Karpas-422 (cell line): ENCODE results near the gene NFAT5. TPM values are rescaled to one million over a fixed set of nuclear protein-coding genes. Genes with fewer than 3 reads are reported as not detected.

Experiments used
- DNase-seq: peaks from one replicate; pipeline ENCODE4 v3.0.0-alpha.2; 2015
- H2AFZ ChIP-seq: fragments of 200-600 bp; sonication (generic); 2 replicates; pipeline ENCODE4 v1.6.1; 2014; ENCODE audit warnings: antibody characterized with exemption, low read length, mixed read lengths
- H3K27ac ChIP-seq: fragments of 200-600 bp; sonication (generic); 2 replicates; pipeline ENCODE4 v1.5.1; 2014; ENCODE audit warnings: mild to moderate bottlenecking, low read length, moderate library complexity
- H3K27me3 ChIP-seq: fragments of 200-600 bp; sonication (generic); 2 replicates; pipeline ENCODE4 v1.6.1; 2014; ENCODE audit warnings: low read length, mixed read lengths
- H3K36me3 ChIP-seq: fragments of 200-600 bp; sonication (generic); 2 replicates; pipeline ENCODE4 v1.6.1; 2014; ENCODE audit warnings: low read length, mixed read lengths; ENCODE audit not compliant: insufficient read depth
- H3K4me1 ChIP-seq: fragments of 200-600 bp; sonication (generic); 2 replicates; pipeline ENCODE4 v1.6.1; 2014; ENCODE audit warnings: mild to moderate bottlenecking, low read length, mixed read lengths
- H3K4me2 ChIP-seq: fragments of 200-600 bp; sonication (generic); 2 replicates; pipeline ENCODE4 v1.6.1; 2014; ENCODE audit warnings: low read length, low read depth, mild to moderate bottlenecking; ENCODE audit not compliant: poor library complexity, severe bottlenecking
- H3K4me3 ChIP-seq: fragments of 200-600 bp; sonication (generic); 2 replicates; pipeline ENCODE4 v1.5.1; 2014; ENCODE audit warnings: mild to moderate bottlenecking, antibody characterized with exemption, low read length, mixed read lengths
- H3K79me2 ChIP-seq: fragments of 200-600 bp; sonication (generic); 2 replicates; pipeline ENCODE4 v1.6.1; 2014; ENCODE audit warnings: mild to moderate bottlenecking, low read length, mixed read lengths
- H3K9ac ChIP-seq: fragments of 200-600 bp; sonication (generic); 2 replicates; pipeline ENCODE4 v1.6.0; 2014; ENCODE audit warnings: low read length
- H3K9me2 ChIP-seq: fragments of 200-600 bp; sonication (generic), shearing (Covaris generic); replicated peaks from 2 replicates; pipeline ENCODE4 v1.6.0; 2014; ENCODE audit warnings: mild to moderate bottlenecking, low read length, moderate library complexity; ENCODE audit not compliant: insufficient read depth
- H3K9me3 ChIP-seq: fragments of 300-700, 200-600 bp; sonication (generic); 2 replicates; pipeline ENCODE4 v1.6.1; 2014; ENCODE audit warnings: low read length, mixed read lengths
- H4K20me1 ChIP-seq: fragments of 200-600 bp; sonication (generic); 2 replicates; pipeline ENCODE4 v1.6.1; 2014; ENCODE audit warnings: mild to moderate bottlenecking, antibody characterized with exemption, low read length, low read depth; ENCODE audit not compliant: insufficient read depth
- total RNA-seq: library from RNA; depleted of rRNA; stranded (reverse); fragments of >200 nt; shearing (Covaris generic); gene quantifications from 2 replicates; pipeline ENCODE4 v1.2.3, GENCODE V29; 2014; ENCODE audit warnings: low replicate concordance

Gene NFAT5
- total RNA-seq, 1 experiment from 2014 or later: 41.6 TPM

GRCh38 chr16:69699915-69700314, 134.1 kb downstream of the NFAT5 start:
- Histone ChIP-seq H2AFZ (no peak overlapping the region), H3K9me2 (no peaks in the 10 kb centered on the region), H3K9ac (no peak overlapping the region), H3K4me3 (no peak overlapping the region), H3K4me2 (no peak overlapping the region), H3K9me3 (no peaks in the 10 kb centered on the region), H3K27ac (no peak overlapping the region), H3K4me1 (no peaks in the 10 kb centered on the region), H3K79me2 (peaks cover 21% of the 10 kb centered on the region), H4K20me1 (no peaks in the 10 kb centered on the region), H3K27me3 (no peaks in the 10 kb centered on the region), H3K36me3 (peaks cover 23% of the 10 kb centered on the region; the same call in 1 of the 2 replicates)
- DNase-seq: no peak

GRCh38 chr16:69701452-69701851, 135.7 kb downstream of the NFAT5 start:
- H2AFZ ChIP-seq: no peak overlapping the region
- no peak overlapping the region for H3K9ac ChIP-seq
- H3K4me1 ChIP-seq: no peaks in the 10 kb centered on the region
- H3K9me3 ChIP-seq: no peaks in the 10 kb centered on the region
- H3K9me2 ChIP-seq: no peaks in the 10 kb centered on the region
- H3K4me3 ChIP-seq: no peak overlapping the region
- no peaks in the 10 kb centered on the region for H3K27me3 ChIP-seq
- H4K20me1 ChIP-seq: no peaks in the 10 kb centered on the region
- H3K4me2 ChIP-seq: no peak overlapping the region
- 0 out of 2 replicates have a peak overlapping the region, but pooled peaks have one; percentile 9 for H3K27ac ChIP-seq
- H3K79me2 ChIP-seq: peaks cover 21% of the 10 kb centered on the region
- no peak for DNase-seq
- peaks cover 12% of the 10 kb centered on the region; the same call in 1 of the 2 replicates for H3K36me3 ChIP-seq

DNA sequence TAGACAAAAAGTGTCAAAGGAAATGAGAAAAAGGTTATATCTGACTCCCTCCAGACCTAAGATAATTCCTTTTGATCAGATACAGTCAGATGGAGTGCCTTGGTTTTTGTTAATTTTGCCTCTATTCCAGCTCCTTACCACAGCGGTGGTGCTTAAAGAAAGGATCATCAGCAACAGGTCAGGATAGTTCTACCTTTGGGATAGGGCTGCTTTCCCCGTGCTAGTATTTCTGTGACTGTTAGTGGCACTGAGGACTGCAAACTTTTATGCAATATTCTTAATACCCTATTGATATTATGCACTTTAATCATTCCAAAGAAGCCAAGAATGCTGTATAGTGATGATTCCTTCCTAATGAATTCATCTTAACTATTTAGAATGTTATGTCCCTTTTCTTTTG, 136.1 kb downstream of the NFAT5 start:
- Histone ChIP-seq H3K4me2 (no peak overlapping the region), H3K4me1 (no peaks in the 10 kb centered on the region), H3K4me3 (no peak overlapping the region), H4K20me1 (no peaks in the 10 kb centered on the region), H3K27me3 (no peaks in the 10 kb centered on the region), H3K36me3 (peaks cover 9% of the 10 kb centered on the region; the same call in 1 of the 2 replicates), H3K79me2 (peaks cover 21% of the 10 kb centered on the region), H3K9ac (no peak overlapping the region), H3K27ac (no peak overlapping the region), H3K9me2 (no peaks in the 10 kb centered on the region), H3K9me3 (no peaks in the 10 kb centered on the region), H2AFZ (no peak overlapping the region)
- no peak for DNase-seq

GRCh38 chr16:69703638-69704037, 137.9 kb downstream of the NFAT5 start:
- H3K79me2 ChIP-seq: peaks cover 18% of the 10 kb centered on the region
- H3K9ac ChIP-seq: no peak overlapping the region
- DNase-seq: no peak
- no peak overlapping the region for H3K27ac ChIP-seq
- peaks cover 9% of the 10 kb centered on the region; the same call in 1 of the 2 replicates for H3K36me3 ChIP-seq
- no peaks in the 10 kb centered on the region for H3K9me2 ChIP-seq
- no peaks in the 10 kb centered on the region for H3K9me3 ChIP-seq
- no peak overlapping the region for H2AFZ ChIP-seq
- no peak overlapping the region for H3K4me2 ChIP-seq
- no peak overlapping the region for H3K4me3 ChIP-seq
- H3K27me3 ChIP-seq: no peaks in the 10 kb centered on the region
- no peaks in the 10 kb centered on the region for H3K4me1 ChIP-seq
- H4K20me1 ChIP-seq: no peaks in the 10 kb centered on the region

DNA sequence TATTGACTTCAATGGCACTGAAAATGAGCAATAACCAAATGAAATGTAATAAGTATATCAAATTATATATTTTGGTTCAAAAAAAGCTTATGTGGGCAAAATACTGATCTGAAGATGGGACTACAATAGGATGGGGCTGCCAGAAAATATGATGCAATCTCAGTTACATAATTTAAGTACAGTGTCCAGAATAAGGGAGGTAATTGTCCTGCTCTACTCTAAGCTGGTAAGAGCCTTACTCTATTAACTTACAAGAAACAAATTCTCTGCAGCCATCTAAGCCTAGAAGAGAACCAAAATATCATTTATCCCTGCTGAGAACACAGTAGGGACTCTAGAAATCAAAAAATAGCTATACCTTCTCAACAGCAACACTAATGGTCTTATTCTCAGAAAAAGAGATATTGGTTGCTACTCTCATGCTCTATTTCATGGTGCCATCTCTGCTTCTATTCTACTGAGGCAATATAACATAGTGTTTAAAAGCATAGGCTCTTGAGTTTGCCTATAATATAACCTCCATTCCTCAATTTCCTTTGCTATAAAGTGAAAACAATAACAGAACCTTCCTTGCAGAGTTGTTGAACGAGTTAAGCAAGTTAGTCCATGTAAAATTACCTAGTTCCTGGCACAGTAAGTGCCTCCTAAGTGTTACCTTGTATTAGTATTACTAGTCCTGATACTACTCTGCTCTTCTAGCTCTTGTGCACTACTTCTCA, 140.6 kb downstream of the NFAT5 start:
- DNase-seq: no peak
- Histone ChIP-seq H3K4me1 (no peaks in the 10 kb centered on the region), H2AFZ (no peak overlapping the region), H3K4me3 (no peak overlapping the region), H3K27me3 (no peaks in the 10 kb centered on the region), H3K9me2 (no peaks in the 10 kb centered on the region), H4K20me1 (no peaks in the 10 kb centered on the region), H3K27ac (peak overlapping the region; percentile 5; the same call in 1 of the 2 replicates), H3K36me3 (peaks cover 15% of the 10 kb centered on the region; the same call in 1 of the 2 replicates), H3K4me2 (no peak overlapping the region), H3K79me2 (peaks cover 15% of the 10 kb centered on the region), H3K9ac (no peak overlapping the region), H3K9me3 (no peaks in the 10 kb centered on the region)

DNA sequence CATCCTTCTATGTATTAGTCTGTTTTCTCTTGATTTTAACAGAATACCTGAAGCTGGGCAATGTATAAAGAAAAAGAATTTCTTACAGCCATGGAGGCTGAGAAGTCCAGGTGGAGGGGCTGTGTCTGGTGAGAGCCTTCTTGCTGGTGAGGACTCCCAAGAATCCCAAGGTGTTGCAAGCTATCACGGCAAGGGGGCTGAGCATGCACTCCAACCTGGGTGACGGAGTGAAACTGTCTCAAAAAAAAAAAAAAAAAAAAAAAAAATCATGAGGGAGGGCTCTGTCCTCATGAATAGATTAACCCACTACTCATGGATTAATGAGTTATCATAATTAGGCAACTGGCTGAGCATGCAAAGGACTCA, 141.2 kb downstream of the NFAT5 start:
- Histone ChIP-seq H4K20me1 (no peaks in the 10 kb centered on the region), H3K9me2 (no peaks in the 10 kb centered on the region), H3K36me3 (peaks cover 15% of the 10 kb centered on the region; the same call in 1 of the 2 replicates), H2AFZ (no peak overlapping the region), H3K27ac (no peak overlapping the region), H3K27me3 (no peaks in the 10 kb centered on the region), H3K79me2 (peaks cover 9% of the 10 kb centered on the region), H3K4me1 (no peaks in the 10 kb centered on the region), H3K4me2 (no peak overlapping the region), H3K9ac (no peak overlapping the region), H3K4me3 (no peak overlapping the region), H3K9me3 (no peaks in the 10 kb centered on the region)
- no peak for DNase-seq

DNA sequence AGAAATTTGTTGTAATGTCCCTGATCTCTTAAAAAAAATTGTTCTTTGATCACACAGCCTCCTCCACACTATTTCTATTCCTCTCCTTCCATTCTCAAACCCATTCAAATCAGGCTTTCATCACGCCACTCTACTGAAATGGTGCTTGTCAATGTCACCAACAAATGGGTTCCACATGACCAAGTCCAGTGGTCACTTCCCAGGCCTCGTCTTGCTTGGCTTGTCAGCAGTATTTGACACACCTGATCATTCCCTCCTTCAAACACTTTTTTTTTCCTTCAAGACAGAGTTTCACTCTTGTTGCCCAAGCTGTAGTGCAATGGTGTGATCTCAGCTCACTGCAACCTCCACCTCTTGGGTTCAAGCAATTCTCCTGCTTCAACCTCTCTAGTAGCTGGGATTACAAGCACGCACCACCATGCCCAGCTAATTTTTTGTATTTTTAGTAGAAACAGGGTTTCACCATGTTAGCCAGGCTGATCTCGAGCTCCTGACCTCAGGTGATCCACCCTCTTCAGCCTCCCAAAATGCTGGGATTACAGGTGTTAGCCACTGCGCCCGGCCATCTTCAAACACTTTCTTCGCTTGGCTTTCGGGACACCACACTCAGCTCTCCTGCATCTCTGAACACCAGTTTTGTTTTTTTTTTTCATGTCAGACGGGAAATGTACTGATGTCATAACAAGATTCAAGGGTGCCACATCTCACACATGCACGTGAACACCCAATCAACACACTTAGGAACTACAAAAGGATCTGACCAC, 142.3 kb downstream of the NFAT5 start:
- Histone ChIP-seq H3K36me3 (peaks cover 14% of the 10 kb centered on the region; the same call in 1 of the 2 replicates), H3K4me3 (no peak overlapping the region), H3K79me2 (0 out of 2 replicates have a peak, but pooled peaks cover 5% of the 10 kb centered on the region), H3K27me3 (no peaks in the 10 kb centered on the region), H3K4me1 (no peaks in the 10 kb centered on the region), H3K9ac (no peak overlapping the region), H3K27ac (no peak overlapping the region), H3K9me2 (no peaks in the 10 kb centered on the region), H4K20me1 (no peaks in the 10 kb centered on the region), H2AFZ (no peak overlapping the region), H3K9me3 (no peaks in the 10 kb centered on the region), H3K4me2 (no peak overlapping the region)
- no peak for DNase-seq

- H4K20me1 ChIP-seq: no peaks in the 10 kb centered on the region
- H3K9me2 ChIP-seq: no peaks in the 10 kb centered on the region
- H2AFZ ChIP-seq: no peak overlapping the region
- no peaks in the 10 kb centered on the region for H3K9me3 ChIP-seq
- no peak overlapping the region for H3K4me3 ChIP-seq
- no peak overlapping the region for H3K27ac ChIP-seq
- H3K4me1 ChIP-seq: no peaks in the 10 kb centered on the region
- H3K36me3 ChIP-seq: peaks cover 14% of the 10 kb centered on the region; the same call in 1 of the 2 replicates
- H3K79me2 ChIP-seq: no peaks in the 10 kb centered on the region
- H3K4me2 ChIP-seq: no peak overlapping the region
- H3K27me3 ChIP-seq: no peaks in the 10 kb centered on the region
- H3K9ac ChIP-seq: no peak overlapping the region
- DNase-seq: peak; percentile 86
Measured at GRCh38 chr16:69709456-69710084, 143.8 kb downstream of the NFAT5 start.
